Choroid plexus epithelial cell (primary cell): ENCODE results near the gene KTN1.

ENCODE experiments used
- DNase-seq: peaks from one replicate; pipeline ENCODE4 v3.0.0-alpha.2; 2010; ENCODE audit warnings: low read depth
- H3K4me3 ChIP-seq: 2 replicates; pipeline ENCODE4 v1.5.1; 2011; ENCODE audit warnings: low read depth, mild to moderate bottlenecking, control low read depth, low read length, moderate library complexity
- CTCF ChIP-seq: conservative IDR thresholded peaks from 2 replicates; pipeline ENCODE4 v1.5.1; 2011; ENCODE audit warnings: low read depth, mild to moderate bottlenecking, control low read depth, inconsistent platforms, low read length, moderate library complexity

Gene KTN1

GRCh38 chr14:55585854-55586253 lies 5.8 kb downstream of the KTN1 start:
- DNase-seq, result peak; percentile 59
- H3K4me3 ChIP-seq, result no peak overlapping the region
- TF ChIP-seq CTCF, result no peak

- no peak for TF ChIP-seq CTCF
- no peak overlapping the region for H3K4me3 ChIP-seq
- DNase-seq, result no peak
Measured at GRCh38 chr14:55586411-55586810, 6.4 kb downstream of the KTN1 start.

- no peak for DNase-seq
- no peak overlapping the region for H3K4me3 ChIP-seq
- no peak for TF ChIP-seq CTCF
Measured at GRCh38 chr14:55587847-55588246, 7.8 kb downstream of the KTN1 start.

- H3K4me3 ChIP-seq, result no peak overlapping the region
- no peak for TF ChIP-seq CTCF
- peak; percentile 44 for DNase-seq
Measured at GRCh38 chr14:55588259-55588699, 8.3 kb downstream of the KTN1 start.

GRCh38 chr14:55589171-55589570 lies 9.2 kb downstream of the KTN1 start:
- no peak for TF ChIP-seq CTCF
- H3K4me3 ChIP-seq, result no peak overlapping the region
- no peak for DNase-seq

- no peak overlapping the region for H3K4me3 ChIP-seq
- TF ChIP-seq CTCF, result no peak
- no peak for DNase-seq
Measured at GRCh38 chr14:55592436-55592835, 12.4 kb downstream of the KTN1 start.

GRCh38 chr14:55593698-55594097 lies 13.7 kb downstream of the KTN1 start:
- DNase-seq, result no peak
- TF ChIP-seq CTCF, result no peak

More at GRCh38 chr14:55593698-55594097, 13.7 kb downstream of the KTN1 start:
- no peak overlapping the region for H3K4me3 ChIP-seq
